PFSK-1 (cell line): ENCODE results near the gene IMMP1L.

Experiments
- TAF1 ChIP-seq: IDR thresholded peaks from 2 replicates; pipeline ENCODE4 v1.6.1; 2012; ENCODE audit warnings: low read length, control low read depth, borderline replicate concordance; ENCODE audit not compliant: insufficient read depth
- TF ChIP-seq, protein P1 (sequence below), 2 experiments: IDR thresholded peaks; 2 replicates each; pipeline versions ENCODE4 v1.6.1 to v1.8.0; 2011 to 2012; ENCODE audit warnings: low read depth in 2 of 2, low read length in 2 of 2, control low read depth in 1 of 2, inconsistent platforms in 1 of 2, mild to moderate bottlenecking in 1 of 2, moderate library complexity in 1 of 2; ENCODE audit not compliant: insufficient read depth in 1 of 2

DNA sequence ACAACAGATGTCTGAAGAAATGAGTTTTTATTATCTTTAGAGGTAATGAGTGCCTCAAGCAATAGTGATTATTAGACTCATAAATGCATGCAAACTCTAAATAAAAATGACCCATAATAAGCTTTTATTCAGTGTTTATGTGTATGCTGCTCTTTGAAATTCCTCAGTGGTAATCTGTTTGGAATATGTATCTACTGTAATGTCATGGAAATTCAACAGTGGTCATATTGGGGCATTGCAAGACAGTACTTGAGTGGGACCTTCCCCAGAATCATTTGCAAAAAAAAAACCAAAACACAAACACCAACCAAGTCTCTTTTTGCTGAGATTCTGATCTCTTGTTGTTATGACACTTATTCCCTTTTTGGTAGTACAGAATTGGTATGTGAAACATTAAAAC lies 104.8 kb downstream of the IMMP1L start:
- TF ChIP-seq, protein P1, sequence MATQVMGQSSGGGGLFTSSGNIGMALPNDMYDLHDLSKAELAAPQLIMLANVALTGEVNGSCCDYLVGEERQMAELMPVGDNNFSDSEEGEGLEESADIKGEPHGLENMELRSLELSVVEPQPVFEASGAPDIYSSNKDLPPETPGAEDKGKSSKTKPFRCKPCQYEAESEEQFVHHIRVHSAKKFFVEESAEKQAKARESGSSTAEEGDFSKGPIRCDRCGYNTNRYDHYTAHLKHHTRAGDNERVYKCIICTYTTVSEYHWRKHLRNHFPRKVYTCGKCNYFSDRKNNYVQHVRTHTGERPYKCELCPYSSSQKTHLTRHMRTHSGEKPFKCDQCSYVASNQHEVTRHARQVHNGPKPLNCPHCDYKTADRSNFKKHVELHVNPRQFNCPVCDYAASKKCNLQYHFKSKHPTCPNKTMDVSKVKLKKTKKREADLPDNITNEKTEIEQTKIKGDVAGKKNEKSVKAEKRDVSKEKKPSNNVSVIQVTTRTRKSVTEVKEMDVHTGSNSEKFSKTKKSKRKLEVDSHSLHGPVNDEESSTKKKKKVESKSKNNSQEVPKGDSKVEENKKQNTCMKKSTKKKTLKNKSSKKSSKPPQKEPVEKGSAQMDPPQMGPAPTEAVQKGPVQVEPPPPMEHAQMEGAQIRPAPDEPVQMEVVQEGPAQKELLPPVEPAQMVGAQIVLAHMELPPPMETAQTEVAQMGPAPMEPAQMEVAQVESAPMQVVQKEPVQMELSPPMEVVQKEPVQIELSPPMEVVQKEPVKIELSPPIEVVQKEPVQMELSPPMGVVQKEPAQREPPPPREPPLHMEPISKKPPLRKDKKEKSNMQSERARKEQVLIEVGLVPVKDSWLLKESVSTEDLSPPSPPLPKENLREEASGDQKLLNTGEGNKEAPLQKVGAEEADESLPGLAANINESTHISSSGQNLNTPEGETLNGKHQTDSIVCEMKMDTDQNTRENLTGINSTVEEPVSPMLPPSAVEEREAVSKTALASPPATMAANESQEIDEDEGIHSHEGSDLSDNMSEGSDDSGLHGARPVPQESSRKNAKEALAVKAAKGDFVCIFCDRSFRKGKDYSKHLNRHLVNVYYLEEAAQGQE (IDR thresholded peaks at IDR 0.05; ENCODE audit: insufficient read depth in 1 of 2, low read depth in 2 of 2, low read length in 2 of 2): no peak
- no peak for TF ChIP-seq TAF1
